NCI-H1105 treated with DMSO at 0.1 percent for 48 hours (cell line): ENCODE results near the gene ZBTB45.
"Not testable (repeated sequence)": the region's sequence is repeated elsewhere in the genome, so short reads cannot be mapped to it uniquely, and the experiment has no call there.

Source experiments
- DNase-seq: peaks from one replicate; lab custom pipeline; 2025; lab: John Stamatoyannopoulos, UW

Gene ZBTB45

DNA sequence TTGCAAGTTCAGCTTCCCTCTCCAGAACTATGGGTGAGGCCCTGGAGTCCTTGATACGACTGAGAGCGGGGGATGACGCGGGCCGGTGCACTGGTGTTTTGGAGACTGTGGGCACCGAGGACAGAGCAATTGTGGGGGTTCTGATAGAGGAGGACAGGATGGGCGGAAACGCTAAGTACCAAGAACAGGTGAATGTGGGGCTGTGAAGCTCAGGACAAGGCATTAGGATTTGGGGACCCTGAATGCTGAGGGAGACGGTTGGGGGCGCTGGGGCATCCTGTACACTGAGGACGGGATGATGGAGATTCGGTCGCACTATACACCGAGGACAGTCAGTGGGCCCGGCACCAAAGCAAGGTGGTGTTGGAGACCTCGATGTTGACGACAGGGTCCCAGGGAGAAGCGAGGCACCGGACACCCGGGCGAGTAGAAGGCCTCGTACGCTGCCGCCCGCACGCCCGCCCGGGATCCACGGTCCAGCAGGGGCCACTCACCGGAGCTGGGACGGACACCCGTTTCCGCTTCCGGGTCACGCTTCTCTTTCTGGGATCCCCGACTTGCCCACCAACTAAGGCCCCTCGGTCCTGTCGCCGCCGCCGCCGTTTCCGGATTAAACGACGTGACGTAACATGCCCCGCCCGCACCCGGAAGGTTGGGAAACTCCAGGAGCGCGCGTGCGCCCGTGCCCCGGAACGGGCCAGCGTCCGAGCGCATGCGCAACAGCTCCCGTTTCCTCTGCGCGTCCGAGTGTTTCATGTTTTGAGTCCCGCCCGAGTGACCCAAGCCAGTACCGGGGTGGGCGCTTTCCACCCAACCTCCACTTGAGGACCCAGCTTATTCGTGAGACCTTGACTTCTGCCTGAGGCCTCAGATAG, 35.1 kb upstream of the ZBTB45 start, which contains the start of gene CHMP2A:
TSS of gene CHMP2A (minus strand) at position 612 of the 875 bp plus-strand sequence. CDS start 893 bp downstream, outside the sequence.
- no peak for DNase-seq

GRCh38 chr19:58553799-58554493, 34.3 kb upstream of the ZBTB45 start:
- DNase-seq, result no peak

DNA sequence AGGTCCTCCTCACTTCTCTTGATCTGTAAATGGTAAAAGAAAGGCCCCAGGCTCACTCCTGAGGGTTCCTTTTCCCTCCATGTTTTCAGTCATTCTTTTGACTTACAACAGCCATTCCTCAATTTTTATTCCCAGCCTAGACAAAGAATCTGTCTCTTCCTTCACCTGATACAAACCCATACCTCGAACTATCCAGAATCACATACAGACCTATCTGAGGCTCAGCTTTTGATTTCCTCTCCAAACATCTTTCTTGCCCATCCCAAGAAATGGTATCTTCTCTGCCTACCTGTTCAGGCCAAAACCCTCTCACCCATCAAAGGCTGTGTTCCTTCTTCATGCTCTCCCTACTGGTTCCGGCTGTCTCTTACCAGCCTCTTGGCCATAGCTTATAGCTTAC, 33.0 kb upstream of the ZBTB45 start:
- DNase-seq, result no peak

- no peak for DNase-seq
Measured at GRCh38 chr19:58551577-58552471, 32.2 kb upstream of the ZBTB45 start.

GRCh38 chr19:58551123-58551497, 31.5 kb upstream of the ZBTB45 start:
- no peak for DNase-seq

GRCh38 chr19:58550362-58551122, 30.9 kb upstream of the ZBTB45 start:
- no peak for DNase-seq

GRCh38 chr19:58549664-58550361, 30.2 kb upstream of the ZBTB45 start:
- no peak for DNase-seq

- no peak for DNase-seq
Measured at GRCh38 chr19:58548859-58549663, 29.5 kb upstream of the ZBTB45 start.

- no peak for DNase-seq
Measured at GRCh38 chr19:58547323-58548312, 28.0 kb upstream of the ZBTB45 start.

DNA sequence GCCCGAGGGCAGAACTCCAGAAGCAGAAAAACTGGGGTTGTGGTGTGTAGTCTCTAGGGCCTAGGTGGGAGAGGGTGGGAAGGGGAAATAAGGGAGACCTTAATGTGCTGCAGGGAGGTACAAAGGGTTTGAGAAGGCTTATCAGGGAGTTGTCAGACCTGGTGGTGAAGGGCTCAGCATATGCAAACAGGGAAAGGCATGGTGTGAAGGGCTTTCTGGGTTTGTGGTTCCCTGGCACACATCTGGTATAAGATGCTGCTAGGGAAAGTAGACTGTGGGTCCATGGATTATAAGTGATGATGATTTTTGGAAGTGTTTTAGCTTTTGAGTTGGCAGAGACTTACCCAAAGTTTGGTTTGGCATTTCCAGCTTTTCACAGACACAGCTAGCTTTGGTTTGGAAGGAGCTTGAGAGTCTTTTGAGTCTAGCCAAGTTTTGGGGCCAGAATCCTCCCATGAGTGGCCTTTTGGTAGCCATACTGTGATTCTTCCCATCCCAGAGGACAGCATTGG, 26.5 kb upstream of the ZBTB45 start:
- DNase-seq, result no peak

GRCh38 chr19:58545286-58546018, 25.8 kb upstream of the ZBTB45 start:
- no peak for DNase-seq

DNA sequence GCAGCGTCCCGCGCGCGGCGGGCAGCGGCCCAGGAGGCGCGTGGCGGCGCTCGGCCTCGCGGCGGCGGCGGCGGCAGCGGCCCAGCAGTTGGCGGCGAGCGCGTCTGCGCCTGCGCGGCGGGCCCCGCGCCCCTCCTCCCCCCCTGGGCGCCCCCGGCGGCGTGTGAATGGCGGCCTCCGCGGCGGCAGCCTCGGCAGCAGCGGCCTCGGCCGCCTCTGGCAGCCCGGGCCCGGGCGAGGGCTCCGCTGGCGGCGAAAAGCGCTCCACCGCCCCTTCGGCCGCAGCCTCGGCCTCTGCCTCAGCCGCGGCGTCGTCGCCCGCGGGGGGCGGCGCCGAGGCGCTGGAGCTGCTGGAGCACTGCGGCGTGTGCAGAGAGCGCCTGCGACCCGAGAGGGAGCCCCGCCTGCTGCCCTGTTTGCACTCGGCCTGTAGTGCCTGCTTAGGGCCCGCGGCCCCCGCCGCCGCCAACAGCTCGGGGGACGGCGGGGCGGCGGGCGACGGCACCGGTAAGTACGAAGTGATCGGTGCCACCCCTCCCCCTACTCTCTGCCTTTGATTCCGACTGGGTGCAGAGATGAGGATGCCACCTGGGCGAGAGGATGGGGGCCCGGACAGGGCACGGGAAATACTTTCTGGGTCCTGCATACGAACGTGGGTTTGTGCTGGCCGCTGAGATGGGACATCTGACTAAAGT, 25.1 kb upstream of the ZBTB45 start:
- no peak for DNase-seq

GRCh38 chr19:58543826-58544590, 24.4 kb upstream of the ZBTB45 start, which contains the start of gene TRIM28:
Gene TRIM28 (plus strand): TSS chr19:58544064. CDS start chr19:58544758, 694 bp downstream.
- no peak for DNase-seq

DNA sequence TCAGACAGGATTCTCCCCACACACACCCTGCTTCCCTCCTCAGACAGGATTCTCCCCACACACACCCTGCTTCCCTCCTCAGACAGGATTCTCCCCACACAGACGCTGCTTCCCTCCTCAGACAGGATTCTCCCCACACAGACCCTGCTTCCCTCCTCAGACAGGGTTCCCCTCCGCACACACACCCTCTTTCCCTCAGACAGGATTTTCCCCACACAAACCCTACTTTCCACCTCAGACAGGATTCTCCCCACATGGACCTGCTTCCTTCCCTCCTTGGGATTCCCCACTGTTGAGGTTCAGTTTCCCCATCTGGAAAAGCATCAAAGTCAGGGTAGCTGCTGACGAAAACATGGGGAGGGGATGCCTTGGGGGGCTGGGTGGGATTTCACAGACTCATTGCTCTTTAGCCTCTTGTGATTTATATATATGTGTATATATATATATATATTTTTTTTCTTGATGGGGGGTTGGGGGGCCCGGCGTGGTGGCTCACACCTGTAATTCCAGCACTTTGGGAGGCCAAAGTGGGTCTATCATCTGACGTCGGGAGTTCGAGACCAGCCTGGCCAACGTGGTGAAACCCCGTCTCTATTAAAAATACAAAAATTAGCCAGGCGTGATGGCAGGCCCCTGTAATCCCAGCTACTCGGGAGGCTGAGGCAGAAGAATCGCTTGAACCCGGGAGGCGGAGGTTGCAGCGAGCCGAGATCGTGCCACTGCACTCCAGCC, 23.2 kb upstream of the ZBTB45 start:
- DNase-seq, result not testable (repeated sequence)

- not testable (repeated sequence) for DNase-seq
Measured at GRCh38 chr19:58539169-58539559, 19.6 kb upstream of the ZBTB45 start.
